DND-41 (cell line): Measurements from ENCODE around the gene B4GALT6.

ENCODE experiments used
- ATAC-seq: fragments of 200-7000 bp; cut with Tn5 transposase; 3 replicates; pipeline ENCODE4 v1.9.1; 2021; ENCODE audit warnings: low read depth; ENCODE audit not compliant: insufficient read depth
- DNase-seq: peaks from one replicate; pipeline ENCODE4 v3.0.0-alpha.2; 2020
- H2AFZ ChIP-seq: 2 replicates; pipeline ENCODE4 v1.6.0; 2012; ENCODE audit warnings: low read depth, low read length
- H3K27ac ChIP-seq: 2 replicates; pipeline ENCODE4 v1.5.1; 2012; ENCODE audit warnings: low read length, inconsistent platforms
- H3K27me3 ChIP-seq: fragments of 200-600 bp; sonication (generic); 2 replicates; pipeline ENCODE4 v1.6.0; 2012; ENCODE audit warnings: low read length, mild to moderate bottlenecking, inconsistent platforms; ENCODE audit not compliant: insufficient read depth, poor library complexity
- H3K36me3 ChIP-seq: 2 replicates; pipeline ENCODE4 v1.5.1; 2012; ENCODE audit warnings: low read length, inconsistent platforms; ENCODE audit not compliant: insufficient read depth
- H3K4me1 ChIP-seq: 2 replicates; pipeline ENCODE4 v1.5.1; 2012; ENCODE audit warnings: mild to moderate bottlenecking, low read length; ENCODE audit not compliant: insufficient read depth
- H3K4me2 ChIP-seq: 2 replicates; pipeline ENCODE4 v1.6.0; 2012; ENCODE audit warnings: mild to moderate bottlenecking, moderate library complexity, low read length, inconsistent platforms; ENCODE audit not compliant: insufficient read depth
- H3K4me3 ChIP-seq, 2 experiments: fragments of 200-600 bp in 1 of 2; shearing (Covaris generic) in 1 of 2; 2 replicates each; pipeline ENCODE4 v1.5.1; 2012 to 2016; ENCODE audit warnings: inconsistent platforms in 2 of 2, low read length in 2 of 2, mild to moderate bottlenecking in 2 of 2, low read depth in 1 of 2, moderate library complexity in 1 of 2
- H3K79me2 ChIP-seq: 2 replicates; pipeline ENCODE4 v1.6.0; 2012; ENCODE audit warnings: low read length, inconsistent platforms; ENCODE audit not compliant: insufficient read depth
- H3K9ac ChIP-seq: 2 replicates; pipeline ENCODE4 v1.6.0; 2012; ENCODE audit warnings: low read depth, mild to moderate bottlenecking, inconsistent platforms, low read length, moderate library complexity
- H3K9me3 ChIP-seq: 2 replicates; pipeline ENCODE4 v1.5.1; 2012; ENCODE audit warnings: low read length, moderate library complexity, mild to moderate bottlenecking, inconsistent platforms; ENCODE audit not compliant: insufficient read depth, severe bottlenecking
- H4K20me1 ChIP-seq: 2 replicates; pipeline ENCODE4 v1.6.0; 2012; ENCODE audit warnings: low read length; ENCODE audit not compliant: insufficient read depth
- CTCF ChIP-seq: IDR thresholded peaks from 2 replicates; pipeline ENCODE4 v1.5.1; 2012; ENCODE audit warnings: borderline replicate concordance, low read length, moderate library complexity, mild to moderate bottlenecking; ENCODE audit not compliant: poor library complexity, severe bottlenecking; ENCODE audit errors: extremely low read depth
- EZH2 ChIP-seq: IDR thresholded peaks from 3 replicates; pipeline ENCODE4 v1.6.1; 2012; ENCODE audit warnings: borderline replicate concordance, low read depth, mild to moderate bottlenecking, moderate library complexity, low read length, inconsistent platforms; ENCODE audit not compliant: severe bottlenecking

Gene B4GALT6

GRCh38 chr18:31617031-31617717 lies 67.2 kb downstream of the B4GALT6 start:
- H3K27me3 ChIP-seq = no peaks in the 10 kb centered on the region
- no peak for DNase-seq
- H3K79me2 ChIP-seq = no peaks in the 10 kb centered on the region
- TF ChIP-seq CTCF (no peak), EZH2 (no peak)
- no peaks in the 10 kb centered on the region for H3K36me3 ChIP-seq
- no peak overlapping the region for H2AFZ ChIP-seq
- H3K4me2 ChIP-seq = no peak overlapping the region
- no peaks in the 10 kb centered on the region for H3K4me1 ChIP-seq
- H3K9me3 ChIP-seq = no peaks in the 10 kb centered on the region
- H3K4me3 ChIP-seq = no peak overlapping the region
- no peak for ATAC-seq
- no peak overlapping the region for H3K9ac ChIP-seq
- H3K27ac ChIP-seq = no peak overlapping the region
- H4K20me1 ChIP-seq = no peaks in the 10 kb centered on the region

- Histone ChIP-seq H4K20me1 (no peaks in the 10 kb centered on the region), H3K4me1 (no peaks in the 10 kb centered on the region), H3K27me3 (no peaks in the 10 kb centered on the region), H2AFZ (no peak overlapping the region), H3K4me3 (no peak overlapping the region), H3K4me2 (no peak overlapping the region), H3K27ac (no peak overlapping the region), H3K9me3 (no peaks in the 10 kb centered on the region), H3K79me2 (no peaks in the 10 kb centered on the region), H3K36me3 (no peaks in the 10 kb centered on the region), H3K9ac (no peak overlapping the region)
- ATAC-seq = no peak
- TF ChIP-seq EZH2 (no peak), CTCF (no peak)
- no peak for DNase-seq
These were observed 67.8 kb downstream of the B4GALT6 start for GRCh38 chr18:31616586-31616985.

GRCh38 chr18:31614044-31614443 lies 70.3 kb downstream of the B4GALT6 start:
- Histone ChIP-seq H3K4me3 (no peak overlapping the region), H3K36me3 (no peaks in the 10 kb centered on the region), H2AFZ (no peak overlapping the region), H3K27me3 (no peaks in the 10 kb centered on the region), H3K9ac (no peak overlapping the region), H3K4me2 (no peak overlapping the region), H3K79me2 (no peaks in the 10 kb centered on the region), H3K27ac (no peak overlapping the region), H3K9me3 (no peaks in the 10 kb centered on the region), H4K20me1 (no peaks in the 10 kb centered on the region), H3K4me1 (no peaks in the 10 kb centered on the region)
- no peak for TF ChIP-seq CTCF
- TF ChIP-seq EZH2 = no peak
- no peak for DNase-seq
- ATAC-seq = no peak

GRCh38 chr18:31612124-31612523 lies 72.3 kb downstream of the B4GALT6 start:
- Histone ChIP-seq H3K9me3 (no peaks in the 10 kb centered on the region), H3K4me3 (no peak overlapping the region), H3K79me2 (no peaks in the 10 kb centered on the region), H4K20me1 (no peaks in the 10 kb centered on the region), H3K36me3 (no peaks in the 10 kb centered on the region), H3K4me1 (no peaks in the 10 kb centered on the region), H3K4me2 (no peak overlapping the region), H2AFZ (no peak overlapping the region), H3K9ac (no peak overlapping the region), H3K27ac (no peak overlapping the region), H3K27me3 (no peaks in the 10 kb centered on the region)
- TF ChIP-seq CTCF (no peak), EZH2 (no peak)
- ATAC-seq (no peak), DNase-seq (no peak)
